HG03520 (cell line): Measurements from ENCODE around the gene ITGB3.
"Not testable (repeated sequence)": the region's sequence is repeated elsewhere in the genome, so short reads cannot be mapped to it uniquely, and the experiment has no call there.

ENCODE experiments used
- ATAC-seq: cut with Tn5 transposase; IDR thresholded peaks from one replicate; pipeline ENCODE4 v1.9.1; 2021; ENCODE audit warnings: mild to moderate bottlenecking, moderate library complexity; ENCODE audit not compliant: unreplicated experiment

Gene ITGB3

GRCh38 chr17:47222047-47222446 is 31.6 kb upstream of the ITGB3 start:
- ATAC-seq = no peak

- no peak for ATAC-seq
Measured at GRCh38 chr17:47223007-47223406, 30.6 kb upstream of the ITGB3 start.

- no peak for ATAC-seq
Measured at GRCh38 chr17:47223460-47223859, 30.2 kb upstream of the ITGB3 start.

- ATAC-seq = not testable (repeated sequence)
Measured at GRCh38 chr17:47224077-47224476, 29.6 kb upstream of the ITGB3 start.

- no peak for ATAC-seq
Measured at GRCh38 chr17:47224966-47225365, 28.7 kb upstream of the ITGB3 start.

GRCh38 chr17:47225436-47225858 is 28.2 kb upstream of the ITGB3 start:
- no peak for ATAC-seq

- no peak for ATAC-seq
Measured at GRCh38 chr17:47225911-47226688, 27.5 kb upstream of the ITGB3 start.

- no peak for ATAC-seq
Measured at GRCh38 chr17:47227862-47228261, 25.8 kb upstream of the ITGB3 start.

GRCh38 chr17:47229535-47230443 is 23.8 kb upstream of the ITGB3 start:
- peak; percentile 46 for ATAC-seq

- no peak for ATAC-seq
Measured at GRCh38 chr17:47230864-47231263, 22.8 kb upstream of the ITGB3 start.

- ATAC-seq = no peak
Measured at GRCh38 chr17:47231334-47231733, 22.3 kb upstream of the ITGB3 start.

- no peak for ATAC-seq
Measured at GRCh38 chr17:47231866-47232265, 21.8 kb upstream of the ITGB3 start.

GRCh38 chr17:47232465-47232864 is 21.2 kb upstream of the ITGB3 start:
- no peak for ATAC-seq

GRCh38 chr17:47235506-47235905 is 18.1 kb upstream of the ITGB3 start:
- ATAC-seq = no peak

GRCh38 chr17:47235923-47236322 is 17.7 kb upstream of the ITGB3 start:
- ATAC-seq = no peak

- no peak for ATAC-seq
Measured at GRCh38 chr17:47237841-47238240, 15.8 kb upstream of the ITGB3 start.

GRCh38 chr17:47238321-47239010 is 15.2 kb upstream of the ITGB3 start:
- ATAC-seq = no peak

GRCh38 chr17:47239619-47239966 is 14.0 kb upstream of the ITGB3 start:
- ATAC-seq = no peak

- no peak for ATAC-seq
Measured at GRCh38 chr17:47239967-47240651, 13.5 kb upstream of the ITGB3 start.

GRCh38 chr17:47240806-47241205 is 12.8 kb upstream of the ITGB3 start:
- ATAC-seq = no peak

GRCh38 chr17:47242648-47243047 is 11.0 kb upstream of the ITGB3 start:
- no peak for ATAC-seq
